ENCODE results near the gene FUT2.

GRCh38 chr19:48718711-48719231 is 23.0 kb downstream of the FUT2 start:
- TF ChIP-seq, protein P1, sequence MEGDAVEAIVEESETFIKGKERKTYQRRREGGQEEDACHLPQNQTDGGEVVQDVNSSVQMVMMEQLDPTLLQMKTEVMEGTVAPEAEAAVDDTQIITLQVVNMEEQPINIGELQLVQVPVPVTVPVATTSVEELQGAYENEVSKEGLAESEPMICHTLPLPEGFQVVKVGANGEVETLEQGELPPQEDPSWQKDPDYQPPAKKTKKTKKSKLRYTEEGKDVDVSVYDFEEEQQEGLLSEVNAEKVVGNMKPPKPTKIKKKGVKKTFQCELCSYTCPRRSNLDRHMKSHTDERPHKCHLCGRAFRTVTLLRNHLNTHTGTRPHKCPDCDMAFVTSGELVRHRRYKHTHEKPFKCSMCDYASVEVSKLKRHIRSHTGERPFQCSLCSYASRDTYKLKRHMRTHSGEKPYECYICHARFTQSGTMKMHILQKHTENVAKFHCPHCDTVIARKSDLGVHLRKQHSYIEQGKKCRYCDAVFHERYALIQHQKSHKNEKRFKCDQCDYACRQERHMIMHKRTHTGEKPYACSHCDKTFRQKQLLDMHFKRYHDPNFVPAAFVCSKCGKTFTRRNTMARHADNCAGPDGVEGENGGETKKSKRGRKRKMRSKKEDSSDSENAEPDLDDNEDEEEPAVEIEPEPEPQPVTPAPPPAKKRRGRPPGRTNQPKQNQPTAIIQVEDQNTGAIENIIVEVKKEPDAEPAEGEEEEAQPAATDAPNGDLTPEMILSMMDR (IDR thresholded peaks at IDR 0.05 in 4 of 5, conservative IDR thresholded peaks at IDR 0.05 in 1 of 5) = no peak
- no peak for TF ChIP-seq POLR2A (IDR thresholded peaks at IDR 0.05)
